NCI-H2107 treated with DMSO at 0.1 percent for 48 hours (cell line): ENCODE results near the gene PRKCE.

Source experiments
- DNase-seq: peaks from one replicate; lab custom pipeline; 2025; ENCODE audit not compliant: unreplicated experiment; lab: John Stamatoyannopoulos, UW

Gene PRKCE

DNA sequence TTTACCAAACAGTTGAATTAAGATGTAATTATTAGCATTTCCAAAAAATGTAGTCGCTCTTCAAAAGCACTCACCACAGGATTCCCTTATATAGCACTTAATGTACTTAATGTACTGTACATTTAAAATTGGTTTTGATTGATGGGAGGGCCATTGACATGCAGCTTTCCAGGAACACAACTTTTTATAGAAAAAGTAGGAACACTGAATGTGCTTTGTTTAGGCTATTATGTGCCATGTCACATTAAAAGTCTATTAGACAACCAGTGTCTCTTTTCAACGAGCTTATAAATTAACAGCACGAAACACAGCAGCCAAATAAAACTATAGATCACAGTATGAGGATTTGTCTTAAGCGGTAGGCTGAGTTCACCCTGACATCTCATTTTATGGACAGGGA is 301.1 kb downstream of the PRKCE start:
- no peak for DNase-seq

DNA sequence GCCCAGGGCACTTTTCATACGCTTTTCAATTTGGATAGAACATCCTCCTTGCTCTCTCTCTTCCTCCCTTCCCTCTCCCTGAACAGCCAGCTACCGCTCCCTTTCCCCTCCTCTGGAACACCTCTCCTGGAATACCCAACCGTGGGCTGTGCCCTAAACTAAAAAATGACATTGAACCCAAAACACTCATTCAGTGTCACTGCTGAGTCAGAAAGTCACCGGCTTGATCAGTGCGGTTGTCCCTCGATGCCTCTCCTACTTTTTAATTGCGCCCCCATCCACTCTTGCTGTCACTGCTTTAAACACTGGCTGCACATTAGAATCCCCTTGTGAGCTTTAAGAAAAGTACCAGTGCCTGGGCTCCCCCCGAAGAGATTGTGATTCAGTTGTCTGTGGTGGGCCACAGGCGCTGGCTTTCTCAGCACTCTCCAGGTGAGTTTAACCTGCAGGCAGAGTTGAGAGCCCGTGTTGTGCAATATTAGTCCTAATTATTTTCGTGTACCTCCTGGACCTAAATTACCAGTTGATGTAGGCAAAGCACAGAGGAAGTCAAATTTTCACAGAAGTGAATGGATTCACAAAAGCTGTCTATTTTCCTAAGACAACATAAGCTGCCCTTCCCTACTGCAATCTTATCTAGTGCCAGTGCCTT is 302.0 kb downstream of the PRKCE start:
- no peak for DNase-seq

DNA sequence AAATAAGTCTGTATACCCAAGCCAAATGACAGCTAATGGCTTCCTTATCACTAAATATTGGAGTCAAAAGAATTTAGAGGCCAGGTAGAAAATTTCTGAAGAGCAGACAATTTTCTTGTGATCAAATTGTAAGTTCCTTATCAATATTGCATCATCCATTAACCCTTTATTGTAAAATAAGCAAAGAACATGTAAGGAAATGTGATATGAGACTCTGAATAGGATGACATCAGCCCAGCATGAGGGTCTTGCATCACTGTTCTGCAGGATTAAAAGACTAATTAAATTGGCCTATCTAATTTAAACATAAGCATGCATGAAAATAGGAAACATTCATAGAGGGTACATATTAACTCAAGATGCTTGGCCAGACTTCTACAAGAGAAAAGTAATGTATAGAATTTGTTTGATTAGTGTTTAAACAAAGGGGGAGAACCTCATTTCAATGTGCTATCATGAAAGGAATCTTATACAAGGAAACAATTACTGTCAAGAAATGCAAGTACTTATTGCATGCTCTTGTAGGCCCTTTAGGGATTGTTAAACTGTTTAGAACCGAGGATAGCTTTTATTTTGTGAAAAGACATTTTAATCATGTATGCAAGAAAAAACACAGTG is 302.9 kb downstream of the PRKCE start:
- no peak for DNase-seq

DNA sequence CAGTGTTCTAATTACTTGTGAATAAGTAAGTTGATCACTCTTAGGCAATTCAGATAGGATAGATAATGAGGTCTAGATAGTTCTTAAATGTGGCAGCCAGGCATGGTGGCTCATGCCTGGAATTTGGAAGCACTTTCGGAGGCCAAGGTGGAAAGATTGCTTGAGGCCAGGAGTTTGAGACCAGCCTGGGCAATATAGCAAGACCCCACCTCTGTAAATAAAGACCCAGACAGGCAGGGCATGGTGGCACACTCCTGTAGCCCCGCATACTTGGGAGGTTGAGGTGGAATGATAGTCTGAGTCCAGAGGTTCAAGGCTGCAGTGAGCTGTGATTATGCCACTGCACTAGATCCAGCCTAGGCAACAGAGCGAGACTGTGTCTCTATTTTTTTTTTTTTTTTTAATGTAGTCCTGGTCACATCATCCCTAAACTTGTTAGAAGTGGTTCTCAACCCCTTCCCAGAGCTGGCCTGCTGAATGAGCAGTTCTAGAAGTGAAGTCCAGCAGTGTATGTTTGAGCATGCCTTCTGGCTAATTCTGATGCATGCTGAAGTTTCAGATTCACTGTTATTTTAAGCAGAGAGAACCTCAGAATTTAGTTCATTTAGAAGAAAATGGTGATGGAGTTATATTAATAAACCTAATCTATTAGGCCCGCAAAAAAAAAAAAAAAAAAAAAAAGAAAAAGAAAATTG is 306.2 kb downstream of the PRKCE start:
- DNase-seq: no peak

DNA sequence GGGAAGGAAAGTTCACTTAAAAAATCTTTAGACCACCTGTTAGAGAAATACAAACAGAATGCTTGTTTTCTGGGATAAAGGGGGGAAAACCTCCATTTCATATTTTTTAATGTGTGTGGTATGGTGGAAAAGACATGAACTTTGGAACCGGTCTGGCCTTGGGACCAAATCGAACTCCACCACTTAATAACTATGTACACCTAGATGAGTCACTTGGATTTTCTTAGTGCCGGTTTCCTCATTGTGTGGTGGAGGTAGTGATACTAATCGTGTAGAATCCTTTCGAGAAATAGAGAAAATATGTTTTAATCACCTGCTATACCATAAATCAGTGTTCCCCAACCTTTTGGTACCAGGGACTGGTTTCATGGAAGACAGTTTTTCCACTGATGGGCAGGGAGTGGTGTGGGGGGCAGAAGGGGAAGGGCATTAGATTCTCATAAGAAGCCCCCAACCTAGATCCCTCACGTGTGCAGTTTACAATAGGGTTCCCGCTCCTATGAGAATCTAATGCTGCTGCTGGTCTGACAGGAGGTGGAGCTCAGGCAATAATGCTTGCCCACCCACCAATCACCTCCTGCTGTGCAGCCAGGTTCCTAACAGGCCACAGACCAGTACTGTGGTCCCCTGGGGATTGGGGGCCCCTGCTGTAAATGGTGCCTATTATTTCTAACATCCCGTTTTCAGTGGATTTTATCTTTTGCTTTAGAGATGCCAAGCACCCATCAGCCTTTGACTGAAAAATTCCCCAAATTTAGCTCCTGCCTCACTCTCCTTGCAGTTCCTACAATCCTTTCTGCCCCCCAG is 308.8 kb downstream of the PRKCE start:
- no peak for DNase-seq

DNA sequence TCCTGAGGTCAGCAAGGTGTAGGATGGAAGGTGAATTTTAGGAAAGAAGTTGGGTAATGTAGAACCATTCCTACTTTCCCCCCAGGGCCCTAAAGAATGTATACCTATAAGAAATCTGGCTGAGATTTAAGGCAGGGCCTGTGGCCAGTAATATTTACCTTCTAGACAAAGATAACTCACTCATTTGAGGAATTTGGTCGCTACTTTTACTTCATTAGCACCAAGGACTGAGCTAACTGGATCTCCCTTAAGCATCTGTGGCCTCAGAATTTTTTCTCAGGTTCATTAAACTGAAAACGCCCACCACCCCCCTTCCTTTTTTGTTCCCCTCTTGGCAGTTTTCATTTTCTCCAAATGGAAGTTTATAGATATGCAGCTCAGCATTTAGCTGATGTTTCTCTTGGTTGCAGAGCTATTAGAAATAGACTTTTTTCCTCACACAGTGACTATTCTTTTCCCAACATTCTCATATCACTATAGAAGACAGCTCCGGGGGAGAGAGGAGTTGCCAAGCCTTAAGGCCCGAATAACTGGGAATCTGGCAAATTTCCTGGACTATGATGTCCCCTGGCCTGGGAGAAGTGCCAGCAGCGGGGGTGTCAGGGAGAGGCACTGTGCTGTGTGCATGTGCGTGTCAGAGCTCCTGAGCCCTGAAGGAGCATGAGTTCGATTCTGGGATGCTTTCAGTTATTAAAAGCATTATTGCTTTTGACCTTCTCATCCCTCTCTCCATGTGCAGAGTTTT is 310.9 kb downstream of the PRKCE start:
- DNase-seq: no peak

DNA sequence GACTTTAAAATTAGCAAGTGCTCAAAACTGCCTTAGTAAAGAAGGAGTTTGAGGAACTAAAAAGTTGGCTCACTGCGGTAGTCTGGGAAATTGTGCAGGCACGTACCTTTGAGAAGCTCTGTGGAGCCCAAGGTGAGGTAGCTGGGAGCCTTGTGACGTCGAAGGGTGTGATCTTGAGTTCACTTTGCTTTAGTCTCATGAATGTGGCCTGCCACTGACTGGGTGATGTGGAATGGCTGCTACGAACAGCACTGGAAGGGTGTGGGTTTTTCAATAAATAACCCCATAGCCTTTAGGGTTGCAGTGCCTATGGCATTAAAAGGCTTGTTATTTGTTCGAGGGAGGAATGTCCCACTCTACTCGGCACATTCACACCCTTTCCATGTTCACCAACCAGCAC is 312.3 kb downstream of the PRKCE start:
- no peak for DNase-seq

DNA sequence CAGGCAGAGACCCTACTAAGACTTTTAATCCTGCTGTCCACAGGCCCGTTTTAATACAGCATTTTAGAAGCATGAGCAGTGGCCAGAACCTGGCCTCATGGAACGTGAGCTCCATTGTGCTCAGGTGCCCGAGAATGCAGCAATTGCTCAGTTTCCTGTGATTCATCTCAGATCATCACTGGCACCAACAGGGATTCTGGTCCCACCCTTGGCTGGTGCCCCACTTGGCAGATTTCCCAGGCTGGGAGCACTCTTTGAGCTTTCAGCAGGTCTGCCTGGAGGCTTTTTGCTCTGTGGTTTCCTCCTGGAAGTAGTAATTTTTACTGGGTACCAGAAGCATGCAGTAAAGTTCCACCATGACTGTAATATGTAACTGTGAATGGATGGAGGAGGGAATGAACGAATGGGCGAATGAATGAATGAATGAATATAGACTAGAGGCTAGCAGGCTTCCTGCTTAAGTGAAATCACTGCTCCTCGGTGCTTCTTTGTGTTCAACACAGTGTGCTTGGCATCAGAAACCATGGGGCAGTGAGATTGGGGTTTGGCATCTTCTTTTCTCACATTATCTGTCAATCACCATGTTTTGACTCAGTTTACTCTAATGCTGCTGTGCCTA is 312.9 kb downstream of the PRKCE start:
- DNase-seq: peak; percentile 14

DNA sequence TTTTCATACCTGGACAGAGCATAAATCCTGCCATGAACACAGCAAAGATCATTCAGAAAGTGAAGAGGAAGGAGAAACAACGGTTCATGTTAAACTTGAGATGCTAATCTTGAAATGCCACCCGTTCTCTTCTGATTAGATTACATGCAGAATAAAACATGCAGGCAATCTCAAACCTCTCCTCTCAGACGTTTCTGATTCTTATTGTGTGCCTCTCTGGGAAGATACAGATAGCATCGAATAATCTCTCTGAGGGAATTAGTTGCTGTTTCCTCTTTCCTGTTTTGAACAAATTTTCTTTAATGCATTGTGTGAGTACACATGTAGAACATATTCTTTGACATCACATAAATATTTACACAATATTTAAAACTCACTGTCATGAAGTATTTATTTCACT is 313.4 kb downstream of the PRKCE start:
- no peak for DNase-seq

DNA sequence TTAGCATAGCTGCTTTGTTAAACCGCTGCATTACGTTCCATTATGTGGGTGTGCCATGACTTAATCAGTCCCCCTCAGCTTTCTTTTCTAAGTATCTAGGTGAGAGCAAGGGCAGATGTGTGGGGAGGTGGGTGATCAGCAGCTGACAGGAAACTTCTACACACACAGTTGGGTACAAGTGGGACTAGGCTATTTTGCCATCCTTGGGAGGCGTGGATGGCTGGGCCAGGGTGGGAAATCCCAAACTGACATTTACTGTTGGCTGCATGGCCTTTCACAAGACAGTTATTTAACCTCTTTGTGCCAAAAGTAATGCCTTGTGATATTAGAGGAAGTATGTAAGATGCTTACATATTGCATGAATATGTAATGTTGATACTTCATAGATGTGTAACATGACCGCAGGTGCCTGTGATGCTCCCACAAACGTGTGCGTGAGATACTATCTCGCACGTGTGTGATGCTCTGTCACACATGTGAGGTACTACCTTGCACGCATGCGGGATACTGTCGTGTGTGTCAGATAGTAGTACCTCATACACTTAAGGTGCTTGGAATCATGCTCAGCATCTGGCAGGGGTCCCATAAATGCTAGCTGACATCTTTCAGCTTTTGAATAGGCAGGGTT is 314.5 kb downstream of the PRKCE start:
- DNase-seq: no peak

DNA sequence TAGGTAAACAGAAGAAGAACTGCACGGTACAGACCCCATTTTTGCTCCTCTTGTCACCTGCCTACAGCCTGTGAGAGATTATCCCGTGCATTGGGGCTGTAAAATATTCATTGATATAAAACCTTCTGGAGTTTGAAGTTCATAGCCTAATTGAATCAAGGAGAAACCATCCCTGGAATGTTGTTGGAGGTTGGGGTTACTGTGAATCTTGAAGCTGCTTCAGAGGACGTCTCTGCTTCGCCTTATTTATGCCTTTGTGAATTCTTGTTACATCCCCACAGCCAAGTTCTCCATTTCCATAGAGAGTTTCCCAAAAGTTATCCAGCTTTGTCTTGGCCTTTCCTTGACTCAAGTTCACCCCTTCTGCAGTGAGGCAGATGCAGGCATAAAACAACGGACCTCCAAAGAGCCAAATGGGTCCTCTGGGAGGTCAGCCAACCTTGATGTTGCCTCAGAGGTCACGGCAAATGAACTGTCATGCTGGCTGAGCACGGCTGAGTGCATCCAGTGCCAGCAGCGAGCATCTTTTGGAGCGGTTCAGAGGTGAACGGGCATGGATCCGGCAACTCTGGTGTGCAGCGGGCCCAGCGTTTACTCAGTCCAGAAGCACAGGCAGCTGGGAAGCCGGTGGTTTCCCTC is 317.6 kb downstream of the PRKCE start:
- no peak for DNase-seq

DNA sequence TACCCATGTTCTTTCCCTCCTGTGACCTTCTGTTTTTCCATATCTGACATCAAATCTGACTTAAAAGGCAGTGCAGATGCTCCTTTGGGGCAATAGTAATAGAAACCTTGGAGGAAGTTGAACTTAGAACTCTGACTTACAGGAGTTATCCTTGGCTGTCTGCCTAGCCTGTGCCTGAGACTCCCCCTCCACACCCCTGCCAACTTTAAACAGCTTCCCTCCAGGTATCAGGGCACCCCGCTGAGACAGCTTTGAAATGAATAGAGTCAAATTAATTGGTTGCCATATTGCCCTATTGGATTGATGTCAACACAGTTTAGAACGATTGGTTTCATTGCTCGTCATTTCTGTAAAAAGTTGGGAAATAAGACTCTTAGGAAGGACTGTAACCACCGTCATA is 322.0 kb downstream of the PRKCE start:
- DNase-seq: no peak

DNA sequence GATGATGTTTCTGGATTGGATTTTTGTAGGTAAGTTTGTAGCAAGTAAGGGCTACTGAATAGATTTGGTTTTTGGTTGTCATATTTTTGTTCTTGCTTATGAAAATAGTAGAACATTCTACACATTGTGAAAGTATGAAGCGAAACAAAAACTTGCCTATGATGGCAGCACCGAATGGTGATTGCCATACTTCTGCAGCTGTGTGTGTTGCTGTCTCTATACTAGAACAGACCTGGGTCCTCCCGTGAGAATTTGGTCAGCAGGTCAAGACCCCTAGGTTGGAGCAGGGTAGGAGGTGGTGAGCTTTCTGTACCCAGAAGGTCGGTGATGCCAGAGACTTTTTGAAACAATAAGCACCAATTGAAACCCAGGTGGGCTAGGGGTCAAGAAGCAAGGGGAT is 322.6 kb downstream of the PRKCE start:
- DNase-seq: no peak

DNA sequence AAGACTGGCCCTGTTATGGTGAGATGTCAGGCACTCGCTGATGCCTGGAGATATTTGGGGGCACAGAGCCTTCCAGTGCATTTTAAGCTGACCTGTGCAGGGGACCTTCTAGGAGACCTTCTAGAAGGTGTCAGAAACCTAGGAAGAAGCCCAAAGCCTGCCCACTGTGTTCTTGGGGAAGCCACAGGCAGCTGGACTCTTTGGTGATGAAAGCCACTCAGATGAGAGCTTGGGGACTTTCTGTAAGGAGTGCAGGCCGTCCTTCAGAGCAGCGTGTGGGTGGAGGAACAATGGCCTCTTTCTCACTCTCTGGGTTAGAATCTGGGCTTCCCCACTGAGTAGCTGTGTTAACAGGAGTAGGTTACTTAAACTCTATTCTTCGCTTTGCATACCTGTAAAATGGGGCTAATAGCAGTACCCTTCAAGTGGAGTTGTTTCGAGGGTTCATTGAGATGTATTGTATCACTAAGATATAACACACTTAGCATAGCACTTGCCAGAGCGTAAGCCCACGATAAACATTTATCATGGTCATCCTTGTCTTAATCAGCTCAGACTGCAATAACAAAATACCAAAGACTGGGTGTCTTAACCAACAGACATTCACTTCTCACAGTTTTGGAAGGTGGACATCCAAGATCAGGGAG is 323.4 kb downstream of the PRKCE start:
- DNase-seq: no peak

DNA sequence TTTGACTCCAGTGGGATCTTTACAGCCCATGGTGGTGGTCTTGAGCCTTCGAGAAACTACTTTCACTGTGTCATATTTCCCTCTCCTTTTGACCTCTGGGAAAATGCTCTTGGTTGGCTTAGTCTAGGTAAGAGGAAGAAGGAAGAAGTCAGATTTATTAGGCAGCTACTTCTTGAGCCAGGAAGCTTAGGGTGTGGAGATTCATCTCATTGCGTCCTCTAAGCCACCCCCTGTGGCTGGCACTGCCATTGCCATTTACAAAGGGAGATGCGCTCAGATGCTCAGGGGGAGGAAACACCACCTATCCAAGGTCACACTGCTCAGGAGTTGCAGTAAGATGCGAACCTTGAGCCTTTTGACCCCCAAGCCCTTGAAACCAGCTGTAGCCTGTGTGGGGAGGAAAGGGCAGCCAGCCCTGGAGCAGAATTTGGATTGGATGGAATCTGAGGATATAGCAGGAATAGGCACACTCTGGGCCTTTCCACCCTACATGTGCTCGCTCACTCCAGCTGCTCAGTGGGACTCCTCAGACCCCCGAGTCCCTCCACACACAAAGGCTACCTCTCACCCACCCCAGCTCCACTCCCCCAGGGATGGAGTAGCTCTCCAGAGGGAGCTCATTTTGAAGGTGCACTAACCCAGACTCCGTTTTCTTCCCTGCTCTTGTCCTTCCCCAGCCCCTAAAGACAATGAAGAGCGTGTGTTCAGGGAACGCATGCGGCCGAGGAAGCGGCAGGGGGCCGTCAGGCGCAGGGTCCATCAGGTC is 324.5 kb downstream of the PRKCE start:
- no peak for DNase-seq

DNA sequence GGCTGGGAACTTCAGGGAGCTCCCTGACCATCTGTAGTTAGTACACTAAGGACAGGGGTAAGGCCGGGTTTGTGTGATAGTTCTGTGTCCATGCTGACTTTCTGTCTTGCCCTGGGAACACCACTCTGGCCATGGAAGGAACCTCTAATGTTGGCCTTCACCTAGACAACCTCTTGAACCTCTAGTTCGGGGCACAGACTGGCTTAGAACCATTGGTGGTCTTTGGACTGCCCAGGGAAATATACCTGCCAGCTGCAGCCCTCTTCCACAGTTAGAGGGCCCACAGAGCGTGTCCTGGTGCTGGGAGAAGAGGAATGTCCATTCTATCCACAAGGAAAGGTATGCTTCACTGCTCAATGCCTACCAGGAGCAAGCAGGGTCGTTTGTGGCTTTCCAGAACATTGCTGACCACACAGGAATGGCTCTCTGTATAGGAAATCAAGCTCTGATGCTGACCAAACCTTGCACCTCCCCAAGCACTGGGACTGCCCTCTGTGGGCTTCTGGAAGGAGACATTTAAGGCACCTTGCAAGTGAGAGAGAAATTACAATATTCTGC is 326.9 kb downstream of the PRKCE start:
- DNase-seq: no peak

DNA sequence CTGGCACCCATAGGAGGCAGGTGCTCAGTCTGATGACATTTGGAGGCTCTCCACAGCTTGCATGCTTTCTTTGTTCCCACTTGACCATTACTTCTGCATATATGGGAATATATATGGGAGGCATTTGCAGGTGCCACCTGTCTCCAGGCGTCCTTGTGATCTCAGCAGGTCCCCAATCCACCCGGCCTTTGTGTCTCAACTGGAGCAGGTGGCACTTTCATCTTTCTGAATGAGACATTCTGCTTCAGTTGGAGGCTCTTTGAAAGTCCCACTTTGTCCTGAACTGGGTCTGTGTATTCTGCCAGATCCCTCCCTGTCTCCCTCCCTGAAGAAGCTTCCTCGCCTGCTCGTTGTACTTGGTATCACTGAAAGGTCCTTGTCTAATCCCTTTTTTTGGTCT is 327.6 kb downstream of the PRKCE start:
- peak; percentile 89 for DNase-seq
